H1 (cell line): ENCODE measurements around the gene ELOVL2. TPM values are rescaled to one million over a fixed set of nuclear protein-coding genes. Genes with fewer than 3 reads are reported as not detected.

Source experiments
- CTCF ChIA-PET: fragments of 300-600 bp; sonication (Branson Sonifier 250); formaldehyde crosslinking; loops from one replicate; lab custom pipeline; 2021; ENCODE audit not compliant: partially characterized antibody; lab: Charles Lee
- POLR2A ChIA-PET: fragments of 300-600 bp; sonication (Branson Sonifier 250); formaldehyde crosslinking; loops from one replicate; lab custom pipeline; 2021; ENCODE audit warnings: inconsistent platforms; ENCODE audit not compliant: partially characterized antibody; lab: Charles Lee
- DNase-seq, 2 experiments: peaks; one replicate each; pipeline versions ENCODE4 v3.0.0 to v3.0.0-alpha.2; 2010 to 2022; ENCODE audit warnings: low spot score in 2 of 2, low read depth in 1 of 2, mixed read lengths in 1 of 2
- FAIRE-seq: peaks from 2 replicates; lab custom pipeline; 2011; peaks lifted over from hg19 to GRCh38; lab: Jason Lieb, UNC
- H2AFZ ChIP-seq: 2 replicates; pipeline ENCODE4 v1.8.1; 2012; ENCODE audit warnings: low read length, inconsistent platforms
- H2AK5ac ChIP-seq: 2 replicates; pipeline ENCODE4 v1.6.1; 2013; ENCODE audit warnings: low read depth, low read length
- H2BK120ac ChIP-seq: replicated peaks from 2 replicates; pipeline ENCODE3; 2013; ENCODE audit warnings: low read depth, low read length, inconsistent platforms
- H2BK12ac ChIP-seq: 2 replicates; pipeline ENCODE4 v1.6.1; 2013; ENCODE audit warnings: low read depth, low read length
- H2BK15ac ChIP-seq: 2 replicates; pipeline ENCODE4 v1.6.1; 2013; ENCODE audit warnings: low read length
- H2BK20ac ChIP-seq: 2 replicates; pipeline ENCODE4 v1.6.1; 2013; ENCODE audit warnings: low read length
- H2BK5ac ChIP-seq: 2 replicates; pipeline ENCODE4 v1.6.1; 2013; ENCODE audit warnings: low read depth, low read length
- H3K14ac ChIP-seq: 2 replicates; pipeline ENCODE4 v1.6.1; 2013; ENCODE audit warnings: inconsistent platforms; ENCODE audit not compliant: insufficient read length
- H3K18ac ChIP-seq: 2 replicates; pipeline ENCODE4 v1.6.1; 2013; ENCODE audit warnings: low read length; ENCODE audit errors: extremely low read depth
- H3K23ac ChIP-seq: 2 replicates; pipeline ENCODE4 v1.6.1; 2013; ENCODE audit warnings: inconsistent platforms; ENCODE audit not compliant: insufficient read length
- H3K23me2 ChIP-seq: 2 replicates; pipeline ENCODE4 v1.6.1; 2013; ENCODE audit warnings: low read depth, low read length
- H3K27ac ChIP-seq: 2 replicates; pipeline ENCODE4 v1.6.1; 2011; ENCODE audit warnings: low read depth, low read length, inconsistent platforms
- H3K27me3 ChIP-seq, 4 experiments: replicated peaks in 1 of 4; 1 replicate in 1 of 4; 2 replicates in 3 of 4; pipeline versions ENCODE4 v1.6.1 to v1.8.1; 2011 to 2013; ENCODE audit warnings: low read length in 3 of 4, mild to moderate bottlenecking in 3 of 4, inconsistent platforms in 2 of 4, mixed read lengths in 2 of 4, moderate library complexity in 1 of 4; ENCODE audit not compliant: control insufficient read depth in 3 of 4, insufficient read depth in 3 of 4; ENCODE audit errors: extremely low read depth in 1 of 4
- H3K36me3 ChIP-seq, 4 experiments: 2 replicates each; pipeline versions ENCODE4 v1.6.1 to v1.8.1; 2011 to 2013; ENCODE audit warnings: mild to moderate bottlenecking in 4 of 4, low read length in 3 of 4, moderate library complexity in 2 of 4, control low read depth in 1 of 4, inconsistent platforms in 1 of 4; ENCODE audit not compliant: insufficient read depth in 4 of 4, control insufficient read depth in 2 of 4
- H3K4ac ChIP-seq: replicated peaks from 2 replicates; pipeline ENCODE3; 2013; ENCODE audit warnings: low read length, low read depth, mixed read lengths, inconsistent platforms; ENCODE audit not compliant: insufficient read length
- H3K4me1 ChIP-seq, 4 experiments: replicated peaks in 1 of 4; 1 replicate in 1 of 4; 2 replicates in 3 of 4; pipeline versions ENCODE4 v1.6.1 to v1.8.1; 2011 to 2013; ENCODE audit warnings: low read length in 3 of 4, inconsistent platforms in 2 of 4, mixed read lengths in 1 of 4; ENCODE audit not compliant: insufficient read depth in 4 of 4, control insufficient read depth in 3 of 4
- H3K4me2 ChIP-seq, 2 experiments: 2 replicates each; pipeline versions ENCODE4 v1.6.1 to v1.8.1; 2011 to 2013; ENCODE audit warnings: low read depth in 2 of 2, low read length in 2 of 2, control low read depth in 1 of 2, inconsistent platforms in 1 of 2, mild to moderate bottlenecking in 1 of 2; ENCODE audit not compliant: insufficient read depth in 1 of 2
- H3K4me3 ChIP-seq, 4 experiments: fragments of 200-600, 300-600 bp in 1 of 4; sonication (generic), shearing (Covaris generic), sonication (Bioruptor Twin) in 1 of 4; 2 replicates each; pipeline versions ENCODE4 v1.5.1 to v1.8.1; 2011 to 2016; ENCODE audit warnings: low read length in 4 of 4, low read depth in 3 of 4, control low read depth in 2 of 4, inconsistent platforms in 2 of 4, mild to moderate bottlenecking in 2 of 4, mixed read lengths in 1 of 4, moderate library complexity in 1 of 4; ENCODE audit not compliant: insufficient read depth in 2 of 4; ENCODE audit errors: extremely low read depth in 1 of 4
- H3K56ac ChIP-seq: replicated peaks from 2 replicates; pipeline ENCODE3; 2013; ENCODE audit warnings: low read depth, mild to moderate bottlenecking, mixed read lengths, low read length, inconsistent platforms; ENCODE audit not compliant: insufficient read length
- H3K79me1 ChIP-seq: 2 replicates; pipeline ENCODE4 v1.6.1; 2013; ENCODE audit warnings: low read depth, low read length, control low read depth
- H3K79me2 ChIP-seq, 2 experiments: 2 replicates each; pipeline versions ENCODE4 v1.6.1 to v1.8.1; 2012 to 2013; ENCODE audit warnings: low read length in 2 of 2, mild to moderate bottlenecking in 2 of 2, inconsistent platforms in 1 of 2; ENCODE audit not compliant: insufficient read depth in 2 of 2, control insufficient read depth in 1 of 2
- H3K9ac ChIP-seq, 4 experiments: replicated peaks in 1 of 4; 1 replicate in 1 of 4; 2 replicates in 3 of 4; pipeline versions ENCODE4 v1.6.1 to v1.8.1; 2011 to 2013; ENCODE audit warnings: low read depth in 3 of 4, low read length in 3 of 4, control low read depth in 2 of 4, mild to moderate bottlenecking in 2 of 4, moderate library complexity in 2 of 4, inconsistent platforms in 1 of 4; ENCODE audit errors: extremely low read depth in 1 of 4
- H3K9me3 ChIP-seq, 2 experiments: 2 replicates each; pipeline versions ENCODE4 v1.6.1 to v1.8.1; 2012 to 2013; ENCODE audit warnings: mild to moderate bottlenecking in 2 of 2, moderate library complexity in 2 of 2, control low read depth in 1 of 2, inconsistent platforms in 1 of 2, low read depth in 1 of 2, low read length in 1 of 2, mixed read lengths in 1 of 2; ENCODE audit not compliant: insufficient read depth in 2 of 2
- H4K20me1 ChIP-seq, 2 experiments: replicated peaks in 1 of 2; 2 replicates each; pipeline versions ENCODE3 to v1.8.1; 2011 to 2013; ENCODE audit warnings: inconsistent platforms in 2 of 2, low read length in 2 of 2, mild to moderate bottlenecking in 1 of 2; ENCODE audit not compliant: insufficient read depth in 2 of 2, control insufficient read depth in 1 of 2
- H4K5ac ChIP-seq: 2 replicates; pipeline ENCODE4 v1.6.1; 2013; ENCODE audit warnings: low read length, low read depth, mixed read lengths, inconsistent platforms; ENCODE audit not compliant: insufficient read length
- H4K8ac ChIP-seq: 2 replicates; pipeline ENCODE4 v1.8.0; 2013; ENCODE audit warnings: mild to moderate bottlenecking, moderate library complexity, low read length, inconsistent platforms; ENCODE audit not compliant: insufficient read depth; ENCODE audit errors: extremely low read depth
- H4K91ac ChIP-seq: replicated peaks from 2 replicates; pipeline ENCODE3; 2013; ENCODE audit warnings: low read length, mixed read lengths, inconsistent platforms; ENCODE audit not compliant: insufficient read length
- BACH1 ChIP-seq: IDR thresholded peaks from 2 replicates; pipeline ENCODE4 v1.6.1; 2012; ENCODE audit warnings: low read length, improper control_type of control experiment
- EGR1 ChIP-seq: IDR thresholded peaks from 2 replicates; pipeline ENCODE4 v1.6.1; 2011; ENCODE audit warnings: low read depth, low read length, borderline replicate concordance
- EP300 ChIP-seq, 2 experiments: IDR thresholded peaks; 1 replicate in 1 of 2; 2 replicates in 1 of 2; pipeline ENCODE4 v1.6.1; 2011 to 2012; ENCODE audit warnings: low read depth in 2 of 2, low read length in 2 of 2, mild to moderate bottlenecking in 2 of 2, borderline replicate concordance in 1 of 2, inconsistent platforms in 1 of 2, moderate library complexity in 1 of 2
- EZH2 ChIP-seq: fragments of 200-600 bp; sonication (generic); IDR thresholded peaks from 2 replicates; pipeline ENCODE4 v1.7.1; 2012; ENCODE audit warnings: low read depth, mild to moderate bottlenecking, moderate library complexity, low read length, inconsistent platforms; ENCODE audit not compliant: severe bottlenecking
- HDAC2 ChIP-seq, 2 experiments: fragments of 300-600 bp in 1 of 2; sonication (generic) in 1 of 2; IDR thresholded peaks; 2 replicates each; pipeline ENCODE4 v1.6.1; 2011 to 2012; ENCODE audit warnings: low read depth in 2 of 2, low read length in 2 of 2, mild to moderate bottlenecking in 2 of 2, moderate library complexity in 2 of 2, borderline replicate concordance in 1 of 2, inconsistent platforms in 1 of 2
- KDM1A ChIP-seq: fragments of 200-600, 300-600 bp; sonication (generic); IDR thresholded peaks from 2 replicates; pipeline ENCODE4 v1.7.1; 2016; ENCODE audit warnings: mild to moderate bottlenecking, low read length, borderline replicate concordance
- KDM5A ChIP-seq: fragments of 200-600 bp; IDR thresholded peaks from 2 replicates; pipeline ENCODE4 v1.7.1; 2012; ENCODE audit warnings: mild to moderate bottlenecking, low read length, inconsistent platforms, mixed read lengths
- RFX5 ChIP-seq: IDR thresholded peaks from 2 replicates; pipeline ENCODE4 v1.6.1; 2011; ENCODE audit warnings: low read depth, low read length, improper control_type of control experiment, borderline replicate concordance
- SIN3A ChIP-seq, 2 experiments: IDR thresholded peaks in 1 of 2; conservative IDR thresholded peaks in 1 of 2; 2 replicates each; pipeline ENCODE4 v1.6.1; 2011 to 2012; ENCODE audit warnings: low read length in 2 of 2, improper control_type of control experiment in 1 of 2, low read depth in 1 of 2, mild to moderate bottlenecking in 1 of 2
- TEAD4 ChIP-seq: IDR thresholded peaks from 2 replicates; pipeline ENCODE4 v1.6.1; 2012; ENCODE audit warnings: low read depth, low read length, inconsistent platforms, mixed read lengths
- YY1 ChIP-seq: IDR thresholded peaks from 2 replicates; pipeline ENCODE4 v1.6.1; 2011; ENCODE audit warnings: low read depth, mild to moderate bottlenecking, low read length
- ZNF274 ChIP-seq: IDR thresholded peaks from 2 replicates; pipeline ENCODE4 v1.7.0; 2012; ENCODE audit warnings: low read length, borderline replicate concordance; ENCODE audit errors: extremely low read depth
- WGBS, 2 experiments: shearing (Covaris generic) in 1 of 2; methylation state at CpG; one replicate each; pipeline versions ENCODE4 v1.1.6 to v1.1.7; 2013 to 2015; ENCODE audit warnings: low lambda C conversion rate in 2 of 2, mixed read lengths in 2 of 2, inconsistent platforms in 1 of 2, low coverage in 1 of 2, missing lambda C conversion rate in 1 of 2; ENCODE audit not compliant: insufficient replicate concordance in 2 of 2, insufficient coverage in 1 of 2, insufficient read length in 1 of 2; ENCODE audit errors: extremely low coverage in 1 of 2, missing lambda C conversion rate in 1 of 2; 5-methylcytosine and 5-hydroxymethylcytosine counted together
- polyA plus RNA-seq, 7 experiments: library from polyadenylated mRNA; depleted of rRNA in 3 of 7; stranded (reverse) in 5 of 7; unstranded in 2 of 7; fragments of >200 nt in 5 of 7; fragments of 200-250 nt in 2 of 7; gene quantifications; 1 replicate in 5 of 7; 2 replicates in 1 of 7; 4 replicates in 1 of 7; pipeline versions ENCODE4 v1.2.1 to v1.2.3, GENCODE V29; 2011 to 2013; ENCODE audit warnings: missing spikeins in 2 of 7, mixed read lengths in 2 of 7
- total RNA-seq: library from RNA; stranded (reverse); fragmentation: NEBNext Ultra II Directional; extraction: Animal tissue kit (Norgen Biotek cat#: 25700); gene quantifications from 2 replicates; pipeline ENCODE4 v1.2.1, GENCODE V29; 2021

The ELOVL2 gene
- total and polyA plus RNA-seq, 2 of the 8 experiments (the other 6 are each of a cell fraction or from before 2014, with no cell fraction given): 0.42 to 0.89 TPM

- H3K9me3 ChIP-seq: no peaks in the 10 kb centered on the region
- no peaks in the 10 kb centered on the region for H3K79me1 ChIP-seq
- WGBS, 2 experiments: 81% methylated on average over 4 of the region's 4 CpGs; no CpG with 5 or more reads in 1 of the 2 experiments
- H3K14ac ChIP-seq: no peak overlapping the region
- CTCF ChIA-PET: interaction anchor here (0.6 to 2.1 kb wide), 9 partner anchors 10 to 74 kb away, joined by 3 to 10 read pairs (median 4); no protein-coding TSS in a partner anchor
- no peaks in the 10 kb centered on the region for H3K36me3 ChIP-seq
- no peak overlapping the region for H3K4me2 ChIP-seq
- H3K23me2 ChIP-seq: no peaks in the 10 kb centered on the region
- no peaks in the 10 kb centered on the region for H3K27me3 ChIP-seq
- no peak overlapping the region for H3K9ac ChIP-seq
- no peak overlapping the region for H3K4me3 ChIP-seq
- H3K4me1 ChIP-seq: peaks cover 0 to 11% (median under 1%) of the 10 kb centered on the region in 4 experiments; a peak in 5 of 7 replicates
- POLR2A ChIA-PET: interaction anchor here (0.6 kb wide), 1 partner anchor 31 kb away, joined by 3 read pairs; no protein-coding TSS in a partner anchor
- H3K56ac ChIP-seq: no peak overlapping the region
- no peak overlapping the region for H2BK20ac ChIP-seq
- no peak overlapping the region for H3K23ac ChIP-seq
- H3K27ac ChIP-seq: no peak overlapping the region
- H2BK12ac ChIP-seq: no peak overlapping the region
- no peak overlapping the region for H3K18ac ChIP-seq
- no peak overlapping the region for H2BK15ac ChIP-seq
- no peak overlapping the region for H2AK5ac ChIP-seq
- no peak overlapping the region for H3K4ac ChIP-seq
- no peaks in the 10 kb centered on the region for H4K20me1 ChIP-seq
- no peak overlapping the region for H2BK5ac ChIP-seq
- H4K91ac ChIP-seq: no peak overlapping the region
- H2BK120ac ChIP-seq: no peak overlapping the region
- H4K5ac ChIP-seq: no peak overlapping the region
- DNase-seq (no peak), FAIRE-seq (no peak)
- H4K8ac ChIP-seq: no peak overlapping the region
- H2AFZ ChIP-seq: no peak overlapping the region
- H3K79me2 ChIP-seq: no peaks in the 10 kb centered on the region
- TF ChIP-seq SIN3A (conservative IDR thresholded peaks at IDR 0.05 in 1 of 2, IDR thresholded peaks at IDR 0.05 in 1 of 2; ENCODE audit: low read depth in 1 of 2, low read length in 2 of 2) (no peak), TEAD4 (no peak), KDM1A (no peak), EP300 (IDR thresholded peaks at IDR 0.05; ENCODE audit: borderline replicate concordance in 1 of 2, low read depth in 2 of 2, low read length in 2 of 2) (no peak), RFX5 (no peak), YY1 (no peak), HDAC2 (IDR thresholded peaks at IDR 0.05; ENCODE audit: borderline replicate concordance in 1 of 2, low read depth in 2 of 2, low read length in 2 of 2) (no peak), ZNF274 (no peak), EGR1 (no peak), BACH1 (no peak), EZH2 (no peak), KDM5A (no peak)
Measured at GRCh38 chr6:11006061-11006460, 38.0 kb downstream of the ELOVL2 start.
